Dendritic cell treated with granulocyte-macrophage colony-stimulating factor and Interleukin-4, amounts not matched to agents 40 ng/mL and 50 ng/mL, for 4 days (primary cell): ENCODE results near the gene ING4.

ENCODE experiments used
- H3K27ac Mint-ChIP-seq: one replicate; pipeline ENCODE4 v1.8.0; 2022; ENCODE audit warnings: mild to moderate bottlenecking, mixed read lengths
- H3K27me3 Mint-ChIP-seq: one replicate; pipeline ENCODE4 v1.8.0; 2022; ENCODE audit warnings: mild to moderate bottlenecking, mixed read lengths
- H3K36me3 Mint-ChIP-seq: one replicate; pipeline ENCODE4 v1.8.0; 2022; ENCODE audit warnings: low read depth, mixed read lengths
- H3K4me1 Mint-ChIP-seq: one replicate; pipeline ENCODE4 v1.8.0; 2022; ENCODE audit warnings: low read depth, mixed read lengths
- H3K4me3 Mint-ChIP-seq: one replicate; pipeline ENCODE4 v1.8.0; 2022; ENCODE audit warnings: mild to moderate bottlenecking, moderate library complexity, mixed read lengths
- H3K9me3 Mint-ChIP-seq: one replicate; pipeline ENCODE4 v1.8.0; 2022; ENCODE audit warnings: mixed read lengths
- intact Hi-C: fragments of 100-400 bp; cut with micrococcal nuclease; formaldehyde crosslinking; loops from one replicate; pipeline ENCODE4 v1.15.0; 2022

ING4 gene

DNA sequence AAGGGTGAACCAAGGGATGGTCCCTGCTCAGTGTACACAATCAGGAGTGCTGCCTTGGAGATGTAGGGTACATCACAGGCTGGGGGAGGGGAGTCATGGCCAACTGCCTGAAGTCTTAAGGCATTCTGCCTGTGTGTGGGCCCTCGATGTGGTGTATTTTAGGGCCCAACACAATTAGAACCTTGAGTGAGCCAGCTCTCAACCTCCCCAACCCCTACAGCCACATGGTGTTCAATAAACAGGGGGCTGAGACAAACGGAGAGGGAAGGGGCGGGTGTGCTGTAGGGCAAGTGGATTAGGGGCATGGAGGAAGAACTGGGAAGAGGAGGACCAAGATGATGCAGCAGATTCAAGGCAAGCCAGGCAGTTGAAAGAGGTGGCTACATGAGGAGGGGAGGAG lies 47.1 kb downstream of the ING4 start:
- intact Hi-C loops, result loop anchor here (5.0 kb wide), 2 partner anchors 161 to 211 kb away; partner anchors contain the start of gene P3H3
- Mint-ChIP-seq H3K27me3 (peaks cover 1% of the 10 kb centered on the region), H3K9me3 (no peaks in the 10 kb centered on the region), H3K4me1 (peaks cover 82% of the 10 kb centered on the region), H3K36me3 (peaks cover 4% of the 10 kb centered on the region), H3K4me3 (no peak overlapping the region), H3K27ac (peak overlapping the region; percentile 85)

DNA sequence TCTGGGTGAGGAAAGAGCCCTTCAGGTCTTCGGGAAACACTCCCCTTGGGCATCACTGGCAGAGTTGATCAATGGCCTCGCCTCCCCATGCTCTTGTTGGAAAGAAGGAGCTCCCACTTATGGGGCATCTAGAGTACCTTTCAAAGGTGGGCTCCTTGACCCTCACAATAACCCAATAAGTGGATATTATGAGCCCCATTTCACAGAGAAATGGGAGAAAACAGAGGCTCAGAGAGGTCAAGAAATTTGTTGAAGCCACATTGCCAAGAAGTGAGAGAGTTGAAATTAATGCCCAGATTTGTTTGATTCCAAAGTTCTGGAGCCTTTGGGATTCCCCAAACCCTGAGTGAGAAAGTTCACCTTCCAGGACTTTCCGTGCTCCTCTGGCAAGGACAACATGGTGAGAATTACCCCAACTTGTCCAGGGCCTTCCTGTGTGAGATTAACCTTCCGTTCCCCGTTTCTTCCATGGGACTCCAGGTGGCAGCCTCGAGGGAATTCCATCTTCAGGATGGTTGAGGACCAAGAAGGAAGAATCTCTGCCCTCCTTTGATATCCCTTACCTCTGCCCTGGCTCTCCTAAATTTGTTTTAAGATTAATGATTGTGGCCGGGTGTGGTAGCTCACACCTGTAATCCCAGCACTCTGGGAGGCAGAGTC lies 48.3 kb downstream of the ING4 start:
- no peaks in the 10 kb centered on the region for H3K36me3 Mint-ChIP-seq
- H3K9me3 Mint-ChIP-seq, result no peaks in the 10 kb centered on the region
- H3K4me3 Mint-ChIP-seq, result no peak overlapping the region
- intact Hi-C loops, result loop anchor here (5.0 kb wide), 2 partner anchors 163 to 213 kb away; partner anchors contain the start of gene P3H3
- peaks cover 72% of the 10 kb centered on the region for H3K4me1 Mint-ChIP-seq
- H3K27me3 Mint-ChIP-seq, result no peaks in the 10 kb centered on the region
- H3K27ac Mint-ChIP-seq, result peak overlapping the region; percentile 85

DNA sequence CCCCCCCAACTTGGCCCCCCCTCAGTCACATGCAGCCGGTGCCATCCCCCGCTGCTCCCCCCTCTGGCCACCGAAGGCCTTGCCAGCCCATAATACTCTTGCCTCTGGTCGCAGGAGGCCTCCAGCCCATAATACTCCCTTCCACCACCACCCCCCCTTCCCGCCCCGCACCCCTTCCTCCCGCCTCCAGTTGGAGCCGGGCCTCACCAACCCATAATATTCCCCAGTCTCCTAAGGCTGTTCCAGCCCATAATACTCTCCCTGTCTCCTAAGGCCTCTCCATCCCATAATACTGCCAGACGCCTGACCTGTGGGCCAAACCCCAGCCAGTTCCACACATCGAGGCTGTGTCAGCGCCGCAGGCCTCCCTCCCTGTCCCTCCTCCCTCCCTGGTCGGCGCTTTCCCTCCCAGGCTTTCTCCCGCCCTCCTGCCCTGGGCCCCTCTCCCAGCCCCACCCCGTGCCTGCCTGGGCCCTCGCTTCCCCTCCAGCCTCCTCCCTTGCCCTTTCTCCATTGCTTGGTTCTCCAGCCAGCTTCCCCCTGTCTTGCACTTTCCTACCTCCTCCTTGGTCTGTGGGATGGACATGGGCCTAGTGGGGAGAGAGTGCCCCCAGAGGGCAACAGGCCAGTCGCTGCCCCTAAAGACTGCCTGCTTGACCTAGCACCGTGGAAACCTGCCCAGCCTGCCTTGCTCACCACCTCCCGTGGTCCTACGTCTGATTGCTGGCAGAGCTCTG lies 49.0 kb downstream of the ING4 start:
- Mint-ChIP-seq H3K4me3 (peak overlapping the region; percentile 62), H3K9me3 (no peaks in the 10 kb centered on the region), H3K27ac (peak overlapping the region; percentile 85), H3K27me3 (no peaks in the 10 kb centered on the region), H3K36me3 (no peaks in the 10 kb centered on the region), H3K4me1 (peaks cover 66% of the 10 kb centered on the region)
- intact Hi-C loops, result no loop called here

DNA sequence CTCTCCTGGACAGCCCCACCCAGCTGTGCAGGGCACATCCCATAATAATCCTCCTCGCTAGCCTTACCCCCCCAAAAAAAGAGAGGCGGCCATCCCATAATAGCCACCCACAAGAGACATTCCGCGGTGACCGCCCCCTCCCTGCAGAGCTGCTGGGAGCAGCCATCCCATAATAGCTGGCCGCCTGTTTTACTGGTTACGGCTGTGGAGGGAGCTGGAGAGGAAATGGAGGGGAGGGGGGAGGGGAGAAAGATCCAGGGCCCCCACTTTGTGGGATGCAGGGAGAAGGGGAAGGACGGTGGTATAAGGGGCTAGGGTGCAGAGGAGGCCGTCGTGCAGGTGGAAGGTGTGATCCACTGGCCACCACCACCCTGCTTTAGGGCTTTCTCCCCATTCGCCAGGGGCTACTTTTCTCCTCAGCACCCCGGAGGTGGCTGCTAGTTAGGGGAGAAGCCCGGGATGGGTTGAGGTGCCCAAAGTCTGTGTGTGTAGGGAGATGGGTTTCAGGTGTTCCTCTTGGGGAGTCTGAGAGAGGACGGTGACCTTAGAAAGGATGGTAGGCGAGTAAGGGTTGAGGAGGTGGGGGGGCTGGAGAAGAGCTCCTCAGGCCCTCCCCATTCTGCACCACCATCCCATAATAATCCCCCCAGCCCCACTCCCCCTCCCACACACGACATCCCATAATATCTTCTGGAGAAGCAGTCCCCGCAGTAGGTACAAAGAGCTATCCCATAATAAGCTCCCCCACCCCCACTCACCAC lies 49.7 kb downstream of the ING4 start:
- no peaks in the 10 kb centered on the region for H3K9me3 Mint-ChIP-seq
- peaks cover 59% of the 10 kb centered on the region for H3K4me1 Mint-ChIP-seq
- peak overlapping the region; percentile 85 for H3K27ac Mint-ChIP-seq
- intact Hi-C loops, result no loop called here
- H3K4me3 Mint-ChIP-seq, result peak overlapping the region; percentile 40
- H3K27me3 Mint-ChIP-seq, result no peaks in the 10 kb centered on the region
- no peaks in the 10 kb centered on the region for H3K36me3 Mint-ChIP-seq

DNA sequence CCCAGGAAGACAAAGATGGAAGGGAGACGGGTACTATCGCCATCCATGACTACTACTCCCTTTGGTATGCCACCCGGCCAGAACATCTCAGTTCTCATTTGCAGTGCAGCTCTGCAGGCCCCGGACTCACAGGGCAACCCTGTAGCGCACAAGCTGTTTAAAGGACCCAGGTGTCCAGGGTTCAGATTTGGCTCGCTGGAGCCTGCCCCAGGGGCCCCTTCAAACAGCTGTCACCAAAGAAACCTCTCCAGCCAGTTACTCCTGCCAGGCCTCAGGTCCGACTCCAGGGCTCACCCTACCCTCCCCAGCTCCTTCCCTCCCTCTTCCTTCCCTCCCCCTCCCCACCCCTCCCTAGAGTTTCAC lies 50.3 kb downstream of the ING4 start:
- no peaks in the 10 kb centered on the region for H3K36me3 Mint-ChIP-seq
- H3K9me3 Mint-ChIP-seq, result no peaks in the 10 kb centered on the region
- peaks cover 53% of the 10 kb centered on the region for H3K4me1 Mint-ChIP-seq
- no peaks in the 10 kb centered on the region for H3K27me3 Mint-ChIP-seq
- peak overlapping the region; percentile 85 for H3K27ac Mint-ChIP-seq
- intact Hi-C loops, result no loop called here
- H3K4me3 Mint-ChIP-seq, result peak overlapping the region; percentile 40

DNA sequence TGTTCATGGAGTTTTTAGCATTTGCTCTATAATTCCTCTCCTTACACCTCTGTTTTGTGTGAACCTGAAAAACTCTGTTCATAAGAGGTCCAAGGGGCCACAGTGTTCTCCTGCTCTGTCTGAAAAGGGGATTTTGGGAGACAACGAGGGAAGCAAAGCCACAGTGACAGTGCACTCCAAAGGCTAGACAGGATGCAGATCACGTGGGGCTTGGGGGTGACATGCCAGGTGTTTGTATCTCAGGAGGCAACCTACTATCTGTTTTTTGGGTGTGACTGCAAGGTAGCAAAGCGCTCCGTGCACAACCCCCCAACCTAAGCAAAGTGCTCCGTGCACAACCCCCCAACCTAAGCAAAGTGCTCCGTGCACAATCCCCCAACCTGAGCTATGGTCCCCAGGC lies 50.7 kb downstream of the ING4 start:
- no peaks in the 10 kb centered on the region for H3K36me3 Mint-ChIP-seq
- no peaks in the 10 kb centered on the region for H3K27me3 Mint-ChIP-seq
- H3K27ac Mint-ChIP-seq, result peak overlapping the region; percentile 85
- no peak overlapping the region for H3K4me3 Mint-ChIP-seq
- intact Hi-C loops, result no loop called here
- peaks cover 52% of the 10 kb centered on the region for H3K4me1 Mint-ChIP-seq
- H3K9me3 Mint-ChIP-seq, result no peaks in the 10 kb centered on the region

DNA sequence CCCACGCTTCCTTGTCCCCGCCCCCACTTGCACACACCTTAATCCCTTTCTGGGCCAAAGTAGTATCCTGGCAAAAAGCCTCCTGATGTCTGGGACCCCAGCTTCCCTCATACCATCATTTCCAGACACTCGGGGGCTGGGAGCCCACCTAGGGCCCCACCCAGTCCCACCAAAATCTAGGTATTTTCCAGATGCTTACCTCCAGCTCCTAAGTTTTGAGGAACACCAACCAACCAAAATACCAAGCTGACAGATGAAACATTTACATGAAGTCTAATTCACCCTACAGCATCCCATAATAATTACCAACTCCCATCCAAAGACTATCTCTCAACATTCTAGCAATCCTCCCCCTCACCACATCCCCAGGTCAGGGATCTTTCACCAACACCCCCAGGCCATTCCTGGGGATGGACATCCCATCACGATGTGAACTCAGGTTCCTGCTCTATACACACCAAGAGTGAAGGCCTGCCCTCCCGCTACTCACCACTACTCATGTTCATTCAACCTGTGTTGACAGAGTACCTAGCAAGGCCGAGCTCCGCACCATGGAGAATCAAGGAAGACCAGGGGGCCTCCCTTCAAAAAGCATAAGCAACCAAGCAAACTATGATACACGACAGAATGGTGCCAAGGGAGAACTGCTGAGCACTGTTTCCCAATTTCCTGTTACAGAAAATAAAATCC lies 54.2 kb downstream of the ING4 start:
- Mint-ChIP-seq H3K9me3 (no peaks in the 10 kb centered on the region), H3K36me3 (peaks cover 26% of the 10 kb centered on the region), H3K27me3 (no peaks in the 10 kb centered on the region), H3K4me3 (no peak overlapping the region), H3K27ac (no peak overlapping the region), H3K4me1 (peaks cover 52% of the 10 kb centered on the region)
- intact Hi-C loops, result loop anchor here (5.0 kb wide), 1 partner anchor 39 kb away; the partner anchor contains the start of gene ACRBP

DNA sequence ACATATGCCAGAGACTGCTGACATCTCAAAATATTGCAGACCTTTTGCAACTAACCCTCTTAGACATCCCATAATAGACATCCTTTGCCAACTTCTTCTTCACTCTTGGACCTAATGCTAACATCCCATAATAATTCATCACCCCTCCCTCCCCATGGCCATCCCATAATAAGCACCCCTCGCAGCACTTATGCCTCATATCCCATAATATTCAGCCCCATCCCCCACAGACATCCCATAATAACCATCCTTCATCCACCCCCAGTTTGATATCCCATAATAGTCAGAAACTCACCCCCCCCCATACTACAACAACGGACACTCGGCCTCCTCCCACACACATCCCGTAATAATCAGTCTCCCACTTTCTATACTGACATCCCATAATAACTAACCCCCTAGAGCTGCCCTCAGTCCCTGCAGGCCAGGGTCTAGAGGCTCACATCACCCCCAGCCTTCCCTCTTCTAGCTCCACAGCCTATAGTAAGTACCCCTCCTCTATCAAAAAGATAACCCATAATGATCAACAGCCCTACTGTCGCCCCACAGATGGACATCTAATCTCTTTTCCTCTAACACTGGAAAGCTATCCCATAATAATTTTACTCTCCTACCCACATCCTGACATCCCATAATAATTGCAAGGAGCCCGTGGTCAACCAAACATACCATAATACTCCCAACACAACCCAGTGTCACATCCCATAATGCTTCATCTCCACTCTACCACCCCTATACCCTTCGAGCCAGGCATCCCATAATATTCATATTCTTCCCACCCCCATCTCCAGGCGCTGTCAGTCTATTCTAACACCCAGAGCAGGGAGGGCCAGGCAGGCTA lies 54.9 kb downstream of the ING4 start:
- Mint-ChIP-seq H3K27me3 (no peaks in the 10 kb centered on the region), H3K9me3 (no peaks in the 10 kb centered on the region), H3K4me1 (peaks cover 52% of the 10 kb centered on the region), H3K4me3 (no peak overlapping the region), H3K27ac (no peak overlapping the region), H3K36me3 (peaks cover 34% of the 10 kb centered on the region)
- intact Hi-C loops, result loop anchor here (5.0 kb wide), 1 partner anchor 39 kb away; the partner anchor contains the start of gene ACRBP

DNA sequence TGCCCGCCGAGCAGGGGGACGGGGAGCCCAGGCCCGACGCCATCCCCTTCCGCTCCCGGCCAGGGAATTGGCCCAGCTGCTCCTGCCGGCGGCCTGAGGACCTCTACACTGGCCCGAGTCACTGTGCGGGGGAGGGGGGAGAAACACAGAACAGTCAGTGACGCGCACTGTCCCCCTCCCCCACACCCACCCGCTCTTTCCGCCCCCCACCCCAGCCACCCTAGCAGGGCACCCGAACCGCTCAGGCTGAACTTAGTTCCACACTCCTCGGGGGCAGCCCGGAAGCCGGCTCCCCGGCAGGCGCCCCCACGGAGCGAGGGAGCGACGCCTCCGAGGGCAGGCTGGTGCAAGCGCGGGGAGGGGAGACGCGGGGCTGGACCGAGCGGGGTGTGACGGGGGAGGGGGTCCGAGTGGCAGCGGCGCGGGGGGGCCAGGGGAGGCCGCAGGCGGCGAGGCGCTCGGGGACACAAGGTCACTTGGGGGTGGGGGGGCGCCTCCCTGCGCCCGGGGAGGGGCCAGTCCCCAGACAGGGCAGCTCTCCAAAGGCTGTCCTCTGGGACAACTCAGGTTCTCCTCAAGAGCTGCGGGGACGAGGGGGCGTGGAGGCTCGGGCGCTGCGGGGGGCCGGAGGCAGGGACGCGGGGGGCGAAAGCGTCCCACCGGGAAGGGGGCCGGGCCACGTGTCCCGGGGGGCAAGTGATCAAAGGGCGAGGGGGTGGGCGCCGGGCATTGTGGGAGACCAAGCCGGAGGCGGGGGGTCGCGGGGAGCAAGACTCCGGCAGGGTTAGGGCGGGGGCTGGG lies 56.4 kb downstream of the ING4 start:
- no peaks in the 10 kb centered on the region for H3K9me3 Mint-ChIP-seq
- H3K4me3 Mint-ChIP-seq, result no peak overlapping the region
- H3K36me3 Mint-ChIP-seq, result peaks cover 48% of the 10 kb centered on the region
- peaks cover 52% of the 10 kb centered on the region for H3K4me1 Mint-ChIP-seq
- no peaks in the 10 kb centered on the region for H3K27me3 Mint-ChIP-seq
- H3K27ac Mint-ChIP-seq, result no peak overlapping the region
- intact Hi-C loops, result loop anchor here (5.0 kb wide), 1 partner anchor 41 kb away; the partner anchor contains the start of gene ACRBP

DNA sequence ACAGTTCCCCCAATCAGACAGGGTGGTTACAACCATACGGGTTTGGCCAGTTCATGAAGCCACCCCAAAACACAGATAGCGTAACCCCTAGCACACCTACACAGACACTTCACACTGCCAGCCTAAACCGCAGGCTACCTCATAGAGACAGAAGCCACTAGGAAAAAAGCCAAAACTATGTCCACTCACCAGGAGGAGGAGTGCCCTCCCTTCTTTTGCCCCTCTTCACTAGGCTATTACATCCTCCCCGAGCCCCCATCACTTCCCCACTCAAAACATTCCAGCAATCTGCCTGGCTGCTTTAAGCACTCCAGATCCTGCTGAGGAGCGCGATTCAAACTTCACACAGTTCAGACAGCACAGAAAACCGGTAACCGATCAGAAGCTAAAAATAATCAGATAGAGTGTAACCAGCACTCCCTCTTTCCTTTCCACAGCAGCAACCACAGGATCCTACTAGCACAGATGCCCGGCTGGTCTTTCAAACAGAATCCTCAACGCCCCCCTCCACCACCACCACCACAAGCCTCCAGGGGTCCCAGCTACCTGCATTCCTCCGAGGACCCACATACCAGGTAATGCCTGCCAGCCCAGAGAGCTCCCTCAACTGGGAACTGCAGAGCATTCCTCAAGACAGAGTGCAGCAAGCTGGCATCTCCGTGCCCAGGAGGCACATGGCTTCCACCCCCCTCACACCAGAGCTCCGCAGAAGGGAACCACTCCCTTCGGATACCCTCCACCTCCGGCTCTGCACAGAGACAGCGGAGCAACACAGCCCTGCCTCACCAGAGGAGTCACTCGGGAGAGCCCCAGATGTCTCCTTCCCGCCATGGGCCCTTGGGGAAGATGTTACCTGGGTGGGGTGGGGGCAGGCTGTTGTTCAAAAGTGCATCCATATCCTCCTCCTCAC lies 57.2 kb downstream of the ING4 start:
- Mint-ChIP-seq H3K27me3 (no peaks in the 10 kb centered on the region), H3K4me1 (peaks cover 44% of the 10 kb centered on the region), H3K36me3 (peaks cover 57% of the 10 kb centered on the region), H3K4me3 (no peak overlapping the region), H3K27ac (no peak overlapping the region), H3K9me3 (no peaks in the 10 kb centered on the region)
- intact Hi-C loops, result loop anchor here (5.0 kb wide), 1 partner anchor 42 kb away; the partner anchor contains the start of gene ACRBP

DNA sequence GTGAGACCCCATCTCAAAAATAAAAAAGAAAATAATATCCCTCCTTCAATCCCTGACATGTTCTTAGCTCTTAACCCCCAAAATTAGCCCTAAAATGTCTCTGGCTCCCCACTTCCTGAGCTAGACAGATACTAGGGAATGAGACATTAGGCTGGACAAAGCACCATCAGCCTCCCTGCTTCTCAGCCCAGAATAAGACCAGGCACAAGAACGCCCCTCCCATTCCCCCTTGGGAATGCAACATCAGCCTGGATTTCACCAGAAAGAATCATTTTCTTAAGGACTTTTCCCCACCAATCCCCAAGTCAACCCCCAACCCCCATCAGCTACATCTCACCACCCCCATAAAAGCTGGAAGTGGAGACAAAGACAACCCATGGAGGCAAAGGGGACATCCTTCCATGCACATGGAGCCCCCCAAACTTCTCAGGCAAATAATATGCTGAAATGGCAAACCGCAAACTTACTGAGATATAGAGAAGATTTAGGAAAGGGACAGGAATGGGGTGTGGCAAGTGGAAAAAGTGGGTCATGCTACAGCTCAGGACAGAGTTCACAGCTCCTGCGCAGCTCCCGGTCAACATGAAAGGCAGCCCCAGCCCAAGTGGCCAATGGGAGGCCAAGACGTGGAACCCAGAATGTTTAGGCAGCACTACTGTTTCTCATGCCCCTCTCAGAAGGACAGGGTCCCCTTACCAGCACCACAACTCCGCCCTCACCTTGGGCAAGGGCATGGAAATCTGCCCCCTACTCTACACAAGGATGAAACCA lies 58.5 kb downstream of the ING4 start:
- intact Hi-C loops, result loop anchor here (5.0 kb wide), 1 partner anchor 43 kb away; the partner anchor contains the start of gene ACRBP
- Mint-ChIP-seq H3K36me3 (peaks cover 69% of the 10 kb centered on the region), H3K4me1 (peaks cover 43% of the 10 kb centered on the region)

More for the DNA sequence above, 58.5 kb downstream of the ING4 start:
- H3K4me3 Mint-ChIP-seq, result peak overlapping the region; percentile 46
- H3K9me3 Mint-ChIP-seq, result no peaks in the 10 kb centered on the region
- H3K27me3 Mint-ChIP-seq, result no peaks in the 10 kb centered on the region
- no peak overlapping the region for H3K27ac Mint-ChIP-seq
